HEK293 (cell line): Measurements from ENCODE around the gene C20orf144.

Source experiments
- ATF2 ChIP-seq: fragments of 450-650 bp; formaldehyde crosslinking; IDR thresholded peaks from 2 replicates; pipeline ENCODE4 v1.5.1; 2016; ENCODE audit warnings: missing biosample characterization, missing genetic modification characterization, low read depth
- BCL11B ChIP-seq: fragments of 450-650 bp; formaldehyde crosslinking; IDR thresholded peaks from 2 replicates; pipeline ENCODE4 v1.5.1; 2016; ENCODE audit warnings: low read depth, missing biosample characterization, missing genetic modification characterization
- CTCF ChIP-seq: fragments of 450-650 bp; formaldehyde crosslinking; IDR thresholded peaks from 2 replicates; pipeline ENCODE4 v1.5.1; 2016; ENCODE audit warnings: missing biosample characterization, missing genetic modification characterization
- ZBTB20 ChIP-seq: fragments of 450-650 bp; formaldehyde crosslinking; IDR thresholded peaks from 2 replicates; pipeline ENCODE4 v1.5.1; 2016; ENCODE audit warnings: missing biosample characterization, missing genetic modification characterization
- ZBTB6 ChIP-seq: fragments of 450-650 bp; formaldehyde crosslinking; IDR thresholded peaks from 2 replicates; pipeline ENCODE4 v1.5.1; 2017; ENCODE audit warnings: missing biosample characterization, missing genetic modification characterization
- ZIC2 ChIP-seq: fragments of 450-650 bp; formaldehyde crosslinking; IDR thresholded peaks from 2 replicates; pipeline ENCODE4 v1.5.1; 2016; ENCODE audit warnings: missing biosample characterization, missing genetic modification characterization
- ZNF324 ChIP-seq: fragments of 450-650 bp; formaldehyde crosslinking; IDR thresholded peaks from 2 replicates; pipeline ENCODE4 v1.5.1; 2016; ENCODE audit warnings: missing biosample characterization, missing genetic modification characterization
- ZNF433 ChIP-seq: fragments of 450-650 bp; formaldehyde crosslinking; IDR thresholded peaks from 2 replicates; pipeline ENCODE4 v1.5.1; 2016; ENCODE audit warnings: missing biosample characterization, missing genetic modification characterization, low read depth
- ZNF544 ChIP-seq: fragments of 450-650 bp; formaldehyde crosslinking; IDR thresholded peaks from 2 replicates; pipeline ENCODE4 v1.5.0; 2017; ENCODE audit warnings: missing biosample characterization, missing genetic modification characterization
- ZNF621 ChIP-seq: fragments of 450-650 bp; formaldehyde crosslinking; IDR thresholded peaks from 2 replicates; pipeline ENCODE4 v1.5.1; 2017; ENCODE audit warnings: missing biosample characterization, missing genetic modification characterization
- ZNF624 ChIP-seq: fragments of 450-650 bp; formaldehyde crosslinking; IDR thresholded peaks from 2 replicates; pipeline ENCODE4 v1.5.1; 2017; ENCODE audit warnings: missing biosample characterization, missing genetic modification characterization
- ZNF768 ChIP-seq: fragments of 450-650 bp; formaldehyde crosslinking; IDR thresholded peaks from 2 replicates; pipeline ENCODE4 v1.5.1; 2018; ENCODE audit warnings: missing biosample characterization, mild to moderate bottlenecking, missing genetic modification characterization

- no peak for TF ChIP-seq BCL11B
- TF ChIP-seq ZBTB6 (tag by site-specific recombination): no peak
- no peak for TF ChIP-seq CTCF
- no peak for TF ChIP-seq ZNF621
- no peak for TF ChIP-seq ZBTB20 (tag by site-specific recombination)
- no peak for TF ChIP-seq ZNF544 (tag by site-specific recombination)
- TF ChIP-seq ATF2 (tag by site-specific recombination): no peak
- no peak for TF ChIP-seq ZNF768 (tag by site-specific recombination)
- no peak for TF ChIP-seq ZNF624 (tag by site-specific recombination)
- TF ChIP-seq ZNF433 (tag by site-specific recombination): no peak
- no peak for TF ChIP-seq ZNF324
- no peak for TF ChIP-seq ZIC2 (tag by site-specific recombination)
These were observed 11.2 kb upstream of the C20orf144 start for GRCh38 chr20:33650753-33651561.
